Measurements from ENCODE around the gene DUSP23. TPM values are rescaled to one million over a fixed set of nuclear protein-coding genes. Genes with fewer than 3 reads are reported as not detected.
A peak's percentile ranks its signal among the peaks of the same experiment; 100 is the strongest.

The DUSP23 gene
- total and polyA plus RNA-seq, 10 of the 15 experiments (the other 5 are each of a cell fraction or from before 2014, with no cell fraction given), result 1.1 to 6.9 (median 4.1) TPM; not detected in 1

- TF ChIP-seq CTCF (IDR thresholded peaks at IDR 0.05 in 2 of 3, conservative IDR thresholded peaks at IDR 0.05 in 1 of 3; ENCODE audit: control insufficient read depth in 2 of 3, extremely low read depth in 1 of 3, insufficient read depth in 1 of 3, low read depth in 3 of 3, low read length in 3 of 3) (peak; percentile 78 to 81 (median 81)), NKRF (conservative IDR thresholded peaks at IDR 0.05) (no peak), SMARCA5 (IDR thresholded peaks at IDR 0.05) (peak; percentile 35; the same call in 1 of the 2 replicates), SMC3 (IDR thresholded peaks at IDR 0.05; ENCODE audit: borderline replicate concordance, low read length) (peak; percentile 77), HDGF (IDR thresholded peaks at IDR 0.05) (0 out of 2 replicates have a peak, but pooled peaks have one; percentile 37), PAX5 (IDR thresholded peaks at IDR 0.05; ENCODE audit: borderline replicate concordance, low read depth, low read length) (peak; percentile 21; the same call in 1 of the 2 replicates), RAD21 (IDR thresholded peaks at IDR 0.05; ENCODE audit: insufficient read depth, low read depth, low read length) (peak; percentile 44; the same call in 1 of the 2 replicates), SIN3A (IDR thresholded peaks at IDR 0.05; ENCODE audit: low read depth, low read length) (no peak), HDAC6 (IDR thresholded peaks at IDR 0.05; ENCODE audit: unreplicated experiment) (no peak), MXI1 (IDR thresholded peaks at IDR 0.05; ENCODE audit: low read depth, low read length) (peak; percentile 26; the same call in 1 of the 2 replicates), FOS (IDR thresholded peaks at IDR 0.05; ENCODE audit: borderline replicate concordance, extremely low read depth, insufficient read length) (no peak), ASH2L (IDR thresholded peaks at IDR 0.05; ENCODE audit: borderline replicate concordance, low read depth) (no peak), DPF2 (IDR thresholded peaks at IDR 0.05) (peak; percentile 56), MYB (IDR thresholded peaks at IDR 0.05; ENCODE audit: borderline replicate concordance, low read depth, low read length) (no peak), POLR2A (IDR thresholded peaks at IDR 0.05; ENCODE audit: low read depth, low read length) (peak; percentile 76), ETV6 (conservative IDR thresholded peaks at IDR 0.05 in 1 of 2, IDR thresholded peaks at IDR 0.05 in 1 of 2; ENCODE audit: borderline replicate concordance in 1 of 2, low read depth in 1 of 2) (no peak), RELB (IDR thresholded peaks at IDR 0.05; ENCODE audit: low read depth) (peak; percentile 47; the same call in 1 of the 2 replicates), MYC (IDR thresholded peaks at IDR 0.05; ENCODE audit: insufficient read depth, insufficient read length, insufficient replicate concordance, low read length, severe bottlenecking) (no peak), POLR2AphosphoS5 (IDR thresholded peaks at IDR 0.05; ENCODE audit: low read length) (peak; percentile 41; the same call in 1 of the 2 replicates), EGR1 (IDR thresholded peaks at IDR 0.05; ENCODE audit: borderline replicate concordance in 1 of 2, low read depth in 2 of 2, low read length in 2 of 2) (peak in 1 of 2 experiments; percentile 64; a peak in 1 of 3 replicates)
- TF ChIP-seq, protein P1, sequence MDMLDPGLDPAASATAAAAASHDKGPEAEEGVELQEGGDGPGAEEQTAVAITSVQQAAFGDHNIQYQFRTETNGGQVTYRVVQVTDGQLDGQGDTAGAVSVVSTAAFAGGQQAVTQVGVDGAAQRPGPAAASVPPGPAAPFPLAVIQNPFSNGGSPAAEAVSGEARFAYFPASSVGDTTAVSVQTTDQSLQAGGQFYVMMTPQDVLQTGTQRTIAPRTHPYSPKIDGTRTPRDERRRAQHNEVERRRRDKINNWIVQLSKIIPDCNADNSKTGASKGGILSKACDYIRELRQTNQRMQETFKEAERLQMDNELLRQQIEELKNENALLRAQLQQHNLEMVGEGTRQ (IDR thresholded peaks at IDR 0.05; ENCODE audit: borderline replicate concordance, low read depth, low read length), result peak; percentile 41
Measured at GRCh38 chr1:159780583-159781582, at the start of gene DUSP23 (continued).

Data from GM12878 (cell line).